Smooth muscle cell of the brain vasculature (primary cell): ENCODE measurements around the gene PDCD7.
"Not testable (repeated sequence)": the region's sequence is repeated elsewhere in the genome, so short reads cannot be mapped to it uniquely, and the experiment has no call there.

Experiments used
- DNase-seq: peaks from one replicate; pipeline ENCODE4 v3.0.0-alpha.2; 2012; ENCODE audit warnings: low read depth, low spot score

PDCD7 gene

GRCh38 chr15:65074946-65075345 is 58.7 kb downstream of the PDCD7 start:
- not testable (repeated sequence) for DNase-seq

DNA sequence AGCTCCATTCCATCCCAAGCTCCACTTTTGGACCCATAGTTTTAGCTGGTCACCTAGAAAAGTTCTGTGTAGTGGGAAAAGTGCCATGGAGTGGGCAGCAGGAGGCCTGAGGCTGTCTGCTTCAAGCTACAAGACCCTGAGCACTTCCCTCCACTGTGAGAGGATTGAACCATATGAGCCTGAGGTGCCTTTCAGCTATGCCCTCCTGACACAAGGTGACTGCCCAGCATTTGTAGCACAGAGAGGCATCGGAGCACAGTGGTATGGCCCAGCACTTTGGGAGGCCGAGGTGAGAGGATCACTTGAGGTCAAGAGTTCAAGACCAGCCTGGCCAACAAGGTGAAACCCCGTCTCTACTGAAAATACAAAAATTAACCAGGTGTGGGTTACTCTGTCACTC is 61.0 kb downstream of the PDCD7 start:
- DNase-seq = no peak

- DNase-seq = no peak
Observed at GRCh38 chr15:65072027-65072426, 61.6 kb downstream of the PDCD7 start.

- DNase-seq = no peak
Observed at GRCh38 chr15:65071381-65071811, 62.2 kb downstream of the PDCD7 start.

DNA sequence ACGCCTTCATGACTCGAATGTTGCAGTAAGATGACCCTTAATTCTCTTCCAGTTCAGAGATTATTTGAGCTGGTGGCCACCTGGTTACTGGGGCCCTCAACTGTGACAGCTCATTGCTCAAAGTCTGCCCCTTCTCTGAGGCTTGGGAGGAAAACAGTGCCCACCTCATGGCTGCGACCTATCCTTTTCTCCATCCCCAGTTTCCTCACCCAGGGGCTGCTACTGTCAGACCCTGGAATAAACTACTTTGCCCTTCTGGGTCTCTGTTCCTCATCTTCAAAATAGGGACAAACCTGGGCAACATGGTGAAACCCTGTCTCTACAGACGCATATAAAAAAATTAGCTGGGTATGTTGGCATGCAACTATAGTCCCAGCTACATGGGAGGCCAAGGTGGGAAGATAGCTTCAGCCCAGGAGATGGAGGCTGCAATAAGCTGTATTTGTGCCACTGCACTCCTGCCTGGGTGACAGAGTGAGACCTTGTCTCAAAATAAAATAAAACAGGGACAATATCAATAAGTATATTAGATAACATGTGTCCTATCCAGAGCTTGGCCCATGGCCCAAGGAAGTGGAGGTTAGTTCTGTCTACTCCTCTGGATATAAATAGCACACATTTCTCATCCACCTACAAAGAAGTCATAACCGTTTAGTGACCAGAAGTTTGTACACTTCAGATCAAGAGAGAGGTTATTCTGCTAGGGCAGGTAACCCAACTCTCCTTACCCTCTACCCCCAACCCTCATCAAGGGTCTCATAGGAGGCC is 63.6 kb downstream of the PDCD7 start:
- no peak for DNase-seq

- DNase-seq = no peak
Observed at GRCh38 chr15:65069179-65069578, 64.4 kb downstream of the PDCD7 start.

DNA sequence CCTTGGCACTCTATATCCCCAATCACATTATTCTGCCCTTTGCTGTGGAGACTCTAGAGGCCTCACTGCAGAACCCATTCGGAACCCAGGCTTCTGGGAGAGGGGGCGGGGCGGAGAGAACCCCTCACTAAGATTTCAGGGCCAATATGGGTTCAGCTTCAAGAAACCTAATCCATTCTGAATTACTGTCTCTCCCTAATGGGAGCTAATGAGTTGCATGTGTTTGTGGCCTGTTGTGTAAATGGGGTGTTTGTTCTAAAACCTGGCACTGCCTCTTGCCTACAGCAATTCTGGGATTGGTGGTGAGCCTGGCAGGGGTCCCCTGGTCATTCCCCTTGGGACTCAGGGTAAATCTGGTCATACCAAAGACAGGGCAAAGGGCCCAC is 65.2 kb downstream of the PDCD7 start:
- no peak for DNase-seq

GRCh38 chr15:65067645-65068402 is 65.8 kb downstream of the PDCD7 start, which contains the start of gene RASL12:
TSS of gene RASL12 (minus strand) at chr15:65067991. CDS start at chr15:65067835, 156 bp downstream.
- no peak for DNase-seq
